HTERT RPE-1 (cell line): ENCODE data around the gene DENND6B.

Experiments
- in situ Hi-C: fragments of 300-500 bp; cut with MboI; formaldehyde crosslinking; loops from 4 replicates; pipeline ENCODE4 v1.14.3; 2020; ENCODE audit warnings: low sequenced_read_pairs

The DENND6B gene

DNA sequence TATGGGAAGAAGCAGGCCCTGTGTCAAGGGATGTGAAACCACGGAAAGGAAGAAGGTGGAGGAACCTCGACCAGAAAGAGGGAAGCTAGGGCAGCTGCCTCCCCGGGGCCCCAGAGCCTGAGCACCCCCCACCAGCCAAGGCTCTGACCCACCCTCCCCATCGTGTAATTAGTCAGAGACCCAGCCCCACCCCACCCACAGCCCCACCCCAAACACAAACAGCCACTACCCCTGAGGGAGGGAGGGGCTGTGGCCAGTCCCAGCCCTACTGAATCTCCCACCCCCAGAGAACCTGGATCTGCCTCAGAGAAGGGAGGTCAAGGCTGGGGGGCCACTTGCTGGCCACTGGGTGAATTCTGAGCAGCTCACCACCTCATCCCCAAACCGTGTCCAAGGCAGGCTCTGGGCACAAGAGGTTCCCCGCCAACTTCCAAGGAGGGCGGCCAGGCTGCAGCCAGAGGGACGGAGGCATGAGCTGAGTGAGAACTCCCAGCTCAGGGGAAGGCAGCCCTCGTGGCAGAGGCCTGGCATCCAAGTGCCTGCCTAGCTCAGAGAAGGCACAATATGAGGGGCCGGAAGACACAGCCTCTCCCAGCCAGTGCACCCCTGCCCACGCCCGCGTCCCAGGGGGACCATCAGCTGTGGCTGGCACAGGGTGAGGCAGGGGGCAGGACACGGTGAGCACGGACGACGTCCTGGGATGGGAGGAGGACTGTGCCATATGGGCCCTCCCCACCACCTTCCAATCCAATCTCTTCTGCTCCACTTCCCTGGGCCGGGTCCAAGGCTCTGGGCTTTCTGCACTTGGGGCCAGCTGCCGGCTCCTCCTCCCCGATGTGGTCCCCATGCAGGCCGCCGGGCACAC lies 22.1 kb downstream of the DENND6B start:
- in situ Hi-C loops, result no loop called here

GRCh38 chr22:50303848-50304527 lies 22.8 kb downstream of the DENND6B start:
- in situ Hi-C loops, result no loop called here

- in situ Hi-C loops, result no loop called here
These were observed 23.3 kb downstream of the DENND6B start for GRCh38 chr22:50303515-50303847.

DNA sequence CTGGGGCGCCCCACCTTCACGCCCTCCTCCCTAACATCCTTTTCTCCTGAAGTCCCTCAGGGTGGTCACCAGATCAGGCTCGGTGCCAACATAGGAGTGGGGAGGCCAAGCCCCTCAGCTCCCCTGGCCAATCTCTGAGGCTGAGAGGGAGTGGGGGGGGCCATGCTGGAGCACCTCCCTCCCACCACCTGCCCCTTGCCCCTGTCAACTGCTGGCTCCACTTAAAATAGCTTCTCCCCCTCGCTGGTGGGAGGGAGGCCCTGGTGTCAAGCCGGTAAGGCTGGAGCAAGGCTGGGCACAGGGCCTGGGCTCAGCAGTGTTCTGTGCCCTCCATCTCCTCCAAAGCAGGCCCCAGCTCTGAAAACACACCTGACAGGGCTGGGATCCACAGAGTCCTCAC lies 24.2 kb downstream of the DENND6B start:
- in situ Hi-C loops, result no loop called here

DNA sequence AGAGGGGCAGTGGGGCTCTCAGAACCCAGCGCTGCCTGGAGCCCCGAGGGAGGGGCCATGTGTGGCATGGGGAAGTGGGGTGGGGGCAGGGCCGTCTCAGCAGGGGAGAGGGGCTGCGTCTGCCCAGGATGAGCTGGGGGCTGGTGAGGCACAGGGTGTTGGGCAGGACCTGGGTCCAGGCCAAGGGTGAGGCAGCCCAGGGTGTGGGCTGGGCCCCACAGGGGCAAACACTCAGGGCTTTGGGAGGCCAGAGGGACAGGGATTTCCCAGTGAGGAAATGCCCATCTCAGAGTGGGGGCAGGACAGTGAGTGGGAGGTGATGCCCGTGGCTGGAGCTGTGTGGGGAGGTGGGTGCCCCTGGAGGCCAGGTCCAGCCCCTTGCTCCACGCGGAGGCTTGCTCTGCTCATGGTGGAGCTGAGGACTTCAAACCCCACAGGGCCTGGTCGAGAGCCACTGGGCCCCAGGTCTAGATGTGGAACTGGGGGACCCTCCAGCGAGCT lies 24.7 kb downstream of the DENND6B start:
- in situ Hi-C loops, result no loop called here

DNA sequence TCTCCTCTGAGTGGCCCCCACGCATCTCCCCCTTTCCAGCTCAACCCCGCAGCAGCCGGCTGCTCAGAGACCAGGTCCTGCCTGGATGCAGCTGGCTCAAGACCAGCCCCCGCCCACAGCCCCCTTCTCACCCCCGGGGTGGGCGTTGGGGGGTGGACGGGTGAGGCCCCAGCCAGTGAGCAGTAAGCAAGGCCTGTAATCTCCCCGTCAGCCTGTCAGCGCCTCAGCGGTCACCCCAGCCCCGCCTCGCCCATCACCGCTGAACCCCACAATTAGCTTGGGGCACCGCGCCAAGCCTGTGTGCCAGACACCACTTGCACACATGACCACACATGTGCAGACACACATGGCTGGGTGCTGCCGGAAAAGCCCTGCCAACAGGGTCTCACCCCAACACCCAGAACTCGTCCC lies 25.2 kb downstream of the DENND6B start:
- in situ Hi-C loops, result no loop called here

DNA sequence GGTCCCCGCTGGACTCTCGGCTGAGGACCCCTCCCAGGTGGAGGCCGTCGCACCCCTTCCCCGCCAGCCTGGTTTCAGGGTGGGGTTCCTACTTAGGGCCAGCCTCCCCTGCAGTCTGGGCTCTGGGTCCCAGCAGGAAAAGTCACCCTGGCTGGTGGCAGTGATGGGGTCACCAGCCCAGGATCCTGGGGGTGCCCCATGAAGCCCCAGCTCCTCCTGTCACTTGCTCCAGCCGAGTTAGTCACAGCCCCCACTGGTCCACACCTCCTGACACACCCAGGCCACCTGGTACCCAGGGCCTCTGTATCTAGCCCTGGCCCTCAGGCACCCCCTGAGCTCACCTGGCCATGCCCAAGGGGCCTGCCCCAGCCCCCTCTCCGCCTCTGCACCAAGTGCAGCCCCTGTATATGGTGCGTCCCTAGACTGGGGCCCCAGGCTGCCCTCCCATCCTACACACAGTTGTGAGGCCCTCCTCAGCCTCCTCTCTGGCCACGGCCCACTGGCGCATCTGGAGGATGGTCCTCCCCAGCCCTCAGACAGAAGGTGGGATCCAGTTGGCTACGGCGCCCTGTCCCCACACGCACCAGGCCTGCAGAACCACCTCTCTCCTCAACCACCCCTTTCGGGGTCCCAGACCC lies 26.1 kb downstream of the DENND6B start:
- in situ Hi-C loops, result no loop called here

DNA sequence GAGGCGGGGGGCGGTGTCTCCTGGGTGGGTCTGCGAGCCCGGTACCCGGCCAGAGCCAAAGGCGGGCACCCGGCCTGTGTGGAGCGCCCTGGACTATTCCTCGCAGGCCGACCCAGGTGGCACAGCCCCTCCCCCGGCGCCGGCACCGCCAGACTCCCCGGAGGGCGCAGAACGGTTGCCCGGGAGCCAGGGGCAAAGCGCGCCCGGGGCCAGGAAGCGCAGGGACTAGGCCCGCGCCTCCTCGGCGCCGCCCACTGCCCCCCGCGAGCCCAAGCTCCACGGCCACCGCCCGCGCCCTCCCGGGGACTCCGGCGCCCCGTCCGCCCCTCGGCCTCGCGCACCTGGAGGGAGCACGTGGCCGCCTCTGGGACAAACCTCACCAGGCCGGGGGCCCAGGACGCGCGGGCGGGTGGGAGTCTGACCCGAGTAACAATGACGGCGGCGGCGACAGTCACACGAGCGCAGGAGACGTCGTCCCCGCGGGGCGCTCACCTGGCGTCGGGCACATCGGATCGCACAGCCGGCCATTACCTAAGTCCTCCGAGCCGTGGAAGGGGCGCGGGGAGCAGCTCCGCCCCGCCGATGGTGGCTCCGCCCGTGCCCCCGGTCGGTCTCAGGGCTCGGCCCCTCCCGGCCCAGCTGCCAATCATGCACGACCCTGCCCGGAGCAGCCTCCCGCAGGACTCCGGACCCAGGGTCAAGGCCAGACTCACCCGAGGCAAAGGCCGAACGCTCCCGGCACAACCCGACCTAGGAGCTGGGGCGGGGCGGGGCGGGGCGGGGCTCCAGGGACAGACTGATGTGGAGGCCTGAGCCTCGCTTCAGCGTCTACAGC lies 26.8 kb downstream of the DENND6B start:
- in situ Hi-C loops, result no loop called here

DNA sequence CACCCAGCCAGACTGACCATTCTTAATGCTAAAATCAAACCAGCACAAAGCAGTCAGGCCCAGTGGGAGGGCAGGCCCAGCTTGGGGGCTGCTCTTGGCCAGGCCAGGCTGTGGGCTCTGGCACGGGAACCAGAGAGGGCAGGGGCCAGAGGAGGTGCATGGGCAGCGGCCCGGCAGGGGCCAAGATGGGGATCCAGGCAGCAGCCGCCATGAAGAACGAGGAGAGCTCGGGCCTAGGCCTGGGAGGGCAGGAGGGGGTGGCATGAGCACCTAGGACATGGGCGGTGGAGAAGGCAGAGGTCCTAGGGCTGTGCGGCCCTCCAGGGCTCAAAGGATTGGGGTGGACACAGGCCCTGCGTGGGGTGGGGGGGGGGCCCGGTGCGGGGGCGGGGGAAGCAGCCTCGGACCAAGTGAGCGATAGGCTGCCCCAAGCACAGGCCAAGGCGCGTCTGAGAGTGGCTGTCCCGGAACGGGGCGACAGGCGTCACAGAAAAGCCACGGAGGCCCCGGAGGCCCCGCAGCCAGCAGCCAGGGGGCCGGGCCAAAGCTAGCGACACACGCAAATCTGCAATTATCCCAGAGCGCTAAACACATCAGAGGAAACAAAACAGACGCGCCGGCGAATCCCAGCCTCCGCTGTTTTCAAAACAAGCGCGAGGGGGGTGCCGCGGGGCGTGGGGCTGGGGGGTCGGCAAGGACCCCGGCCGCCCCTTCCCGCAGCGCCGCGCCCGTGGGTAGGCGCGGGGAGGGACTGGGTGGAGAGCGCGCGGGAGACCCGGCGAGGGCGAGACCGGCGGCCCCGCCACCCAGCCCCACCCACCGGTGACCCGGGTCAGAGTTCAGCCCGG lies 27.7 kb downstream of the DENND6B start:
- in situ Hi-C loops, result no loop called here

GRCh38 chr22:50298266-50298637 lies 28.6 kb downstream of the DENND6B start:
- in situ Hi-C loops, result no loop called here

GRCh38 chr22:50297510-50298265 lies 29.1 kb downstream of the DENND6B start:
- in situ Hi-C loops, result no loop called here

GRCh38 chr22:50296658-50297490 lies 29.9 kb downstream of the DENND6B start:
- in situ Hi-C loops, result no loop called here

DNA sequence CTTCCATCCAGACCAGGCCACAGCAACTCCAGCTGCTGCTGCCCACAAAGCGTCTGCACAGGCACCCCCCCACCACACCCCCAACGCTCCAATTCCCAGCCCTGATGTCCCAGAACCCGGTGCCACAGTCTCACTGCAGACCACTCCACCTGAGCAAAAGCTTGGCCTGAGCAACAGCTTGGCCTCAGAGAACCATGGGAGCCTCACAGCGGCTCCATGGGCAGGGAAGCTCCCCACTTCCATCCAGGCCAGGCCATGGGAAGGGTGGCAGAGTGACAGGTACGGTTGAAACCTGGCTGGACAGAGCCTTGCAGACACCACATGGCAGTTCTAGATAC lies 32.5 kb downstream of the DENND6B start:
- in situ Hi-C loops, result no loop called here

DNA sequence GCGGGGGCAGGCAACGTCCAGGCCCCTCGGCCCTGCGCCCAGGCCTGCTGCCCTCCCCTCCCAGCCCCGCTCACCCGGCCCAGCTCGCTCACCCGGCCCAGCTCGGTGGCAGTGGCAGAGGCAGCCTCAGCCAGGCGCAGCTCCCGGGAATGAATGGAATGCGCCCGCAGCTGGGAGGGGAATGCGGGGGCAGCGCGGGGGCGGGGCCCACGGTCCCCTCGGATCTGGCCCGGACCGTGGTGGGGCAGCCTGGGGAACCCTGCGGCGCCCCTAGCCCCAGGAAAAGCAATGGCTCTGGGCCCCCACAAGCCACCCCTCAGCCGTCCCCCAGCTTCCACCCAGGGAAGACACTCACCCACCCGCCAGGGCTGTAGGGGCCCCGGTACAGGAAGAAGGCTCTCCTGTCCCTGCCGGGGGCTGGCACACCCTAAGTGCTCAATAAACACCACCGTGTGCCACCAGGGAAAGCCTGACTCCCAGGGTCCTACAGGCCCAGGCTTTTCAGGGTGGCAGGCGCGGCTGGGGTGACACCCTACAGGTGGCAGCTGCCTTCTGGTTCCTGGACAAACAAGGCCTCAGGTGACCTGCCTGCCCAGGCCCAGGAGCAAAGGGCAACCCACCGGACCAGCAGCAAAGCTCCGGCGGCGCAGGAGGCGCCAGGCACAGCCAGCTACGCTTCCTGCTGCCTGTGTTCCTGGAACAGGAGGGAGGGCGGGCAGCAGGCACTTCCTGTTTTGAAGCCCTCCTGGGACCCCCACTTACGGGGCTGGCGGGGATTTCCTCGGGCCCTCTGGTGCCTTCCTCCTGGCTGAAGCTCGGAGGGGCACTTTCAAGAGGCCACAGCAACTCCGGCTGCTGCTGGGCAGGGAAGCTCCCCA lies 33.1 kb downstream of the DENND6B start:
- in situ Hi-C loops, result no loop called here

GRCh38 chr22:50292643-50293440 lies 34.0 kb downstream of the DENND6B start:
- in situ Hi-C loops, result no loop called here

GRCh38 chr22:50289942-50290630 lies 36.7 kb downstream of the DENND6B start:
- in situ Hi-C loops, result no loop called here
